Measurements from ENCODE around the gene NAXD. TPM values are rescaled to one million over a fixed set of nuclear protein-coding genes. Genes with fewer than 3 reads are reported as not detected.
"Not testable (repeated sequence)": the region's sequence is repeated elsewhere in the genome, so short reads cannot be mapped to it uniquely, and the experiment has no call there.

Gene NAXD
- 10 to 100 TPM; 16.8 to 17.4 TPM for total RNA-seq

DNA sequence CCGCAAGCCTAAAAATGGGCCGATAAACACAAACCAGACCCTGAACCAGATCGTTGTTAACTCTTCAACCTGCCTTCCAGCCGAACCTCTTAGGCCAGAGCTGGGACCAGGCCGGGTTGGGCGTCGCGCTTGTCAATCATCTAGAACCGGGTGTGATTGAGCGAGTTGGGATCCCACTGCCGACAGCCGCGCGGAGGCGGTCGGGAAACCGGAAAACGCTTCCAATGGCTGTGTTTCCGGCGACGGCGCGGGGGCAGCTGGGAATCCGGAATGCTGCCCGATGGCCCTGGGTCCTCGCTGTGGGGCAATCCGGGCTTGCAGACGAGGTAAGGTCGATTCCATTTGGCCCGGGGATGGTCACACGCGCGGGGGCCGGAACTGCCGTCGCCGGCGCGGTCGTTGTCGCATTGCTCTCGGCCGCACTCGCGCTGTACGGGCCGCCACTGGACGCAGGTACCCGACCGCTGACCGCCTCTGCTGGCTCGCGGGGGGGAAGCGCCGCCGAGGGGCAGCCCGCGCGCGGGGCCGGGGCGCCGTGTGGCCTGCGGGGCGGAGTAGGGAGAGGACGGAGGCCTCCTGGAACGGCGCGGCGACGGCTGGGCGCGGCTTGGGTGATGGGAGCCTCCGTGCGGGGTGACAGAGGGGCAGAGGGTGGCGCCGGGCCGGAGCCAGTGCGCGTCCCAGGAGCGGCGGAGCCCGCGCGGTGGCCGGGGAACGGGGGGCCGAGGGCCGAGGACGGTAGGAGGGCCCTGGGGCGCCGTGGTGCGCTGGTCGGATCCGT lies at the start of gene NAXD:
TSS of gene NAXD (plus strand) at position 224 of the 781 bp plus-strand sequence. CDS start at position 281, 57 bp downstream.
- H3K27me3 ChIP-seq, result no peaks in the 10 kb centered on the region
- peak; percentile 95 for DNase-seq (ENCODE audit: low spot score)
- peak within 1 kb of the TSS; percentile 91 to 94 for H3K27ac ChIP-seq
- no peaks in the 10 kb centered on the region for H3K9me3 ChIP-seq
- H3K4me1 ChIP-seq, result peaks cover 0 to 34% of the 10 kb centered on the region in 2 donors
- peak within 1 kb of the TSS; percentile 61 to 96 for H3K4me3 ChIP-seq
- no peak for TF ChIP-seq CTCF (IDR thresholded peaks at IDR 0.05)
- no peaks in the 10 kb centered on the region for H3K36me3 ChIP-seq

- H3K9me3 ChIP-seq, result no peaks in the 10 kb centered on the region
Observed at GRCh38 chr13:110566171-110566570, 49.2 kb upstream of the NAXD start.

GRCh38 chr13:110568612-110569011 lies 46.7 kb upstream of the NAXD start:
- TF ChIP-seq CTCF (IDR thresholded peaks at IDR 0.05), result no peak
- no peak overlapping the region for H3K27ac ChIP-seq
- H3K4me3 ChIP-seq, result no peak overlapping the region
- H3K27me3 ChIP-seq, result no peaks in the 10 kb centered on the region
- no peaks in the 10 kb centered on the region for H3K4me1 ChIP-seq
- DNase-seq (ENCODE audit: low spot score), result no peak
- no peaks in the 10 kb centered on the region for H3K9me3 ChIP-seq
- no peaks in the 10 kb centered on the region for H3K36me3 ChIP-seq

More at GRCh38 chr13:110566171-110566570, 49.2 kb upstream of the NAXD start:
- no peak overlapping the region for H3K4me3 ChIP-seq
- H3K27ac ChIP-seq, result no peak overlapping the region
- H3K27me3 ChIP-seq, result no peaks in the 10 kb centered on the region
- H3K4me1 ChIP-seq, result peaks cover 0 to 8% of the 10 kb centered on the region in 2 donors
- H3K36me3 ChIP-seq, result no peaks in the 10 kb centered on the region
- DNase-seq (ENCODE audit: low spot score), result no peak
- no peak for TF ChIP-seq CTCF (IDR thresholded peaks at IDR 0.05)

GRCh38 chr13:110569962-110570361 lies 45.4 kb upstream of the NAXD start:
- H3K27ac ChIP-seq; H3K9me3 ChIP-seq; H3K36me3 ChIP-seq; H3K4me3 ChIP-seq; H3K27me3 ChIP-seq; DNase-seq (ENCODE audit: low spot score); H3K4me1 ChIP-seq: not testable (repeated sequence)

- H3K27me3 ChIP-seq, result no peaks in the 10 kb centered on the region
- H3K4me3 ChIP-seq, result no peak overlapping the region
- no peaks in the 10 kb centered on the region for H3K36me3 ChIP-seq
- TF ChIP-seq CTCF (IDR thresholded peaks at IDR 0.05), result no peak
- no peaks in the 10 kb centered on the region for H3K9me3 ChIP-seq
- H3K4me1 ChIP-seq, result peaks cover 0 to 14% of the 10 kb centered on the region in 2 donors
- DNase-seq (ENCODE audit: low spot score), result no peak
- H3K27ac ChIP-seq, result no peak overlapping the region
Observed at GRCh38 chr13:110570886-110571285, 44.5 kb upstream of the NAXD start.

- no peaks in the 10 kb centered on the region for H3K36me3 ChIP-seq
- no peak overlapping the region for H3K27ac ChIP-seq
- DNase-seq (ENCODE audit: low spot score), result no peak
- no peaks in the 10 kb centered on the region for H3K27me3 ChIP-seq
- TF ChIP-seq CTCF (IDR thresholded peaks at IDR 0.05), result no peak
- no peaks in the 10 kb centered on the region for H3K9me3 ChIP-seq
- H3K4me3 ChIP-seq, result no peak overlapping the region
- peaks cover 0 to 14% of the 10 kb centered on the region in 2 donors for H3K4me1 ChIP-seq
Observed at GRCh38 chr13:110571896-110572777, 43.2 kb upstream of the NAXD start.

Data from right atrium auricular region (tissue), 2 donors.